Measurements from ENCODE around the gene DCAF5.
"Not testable (repeated sequence)": the region's sequence is repeated elsewhere in the genome, so short reads cannot be mapped to it uniquely, and the experiment has no call there.

DCAF5 gene

DNA sequence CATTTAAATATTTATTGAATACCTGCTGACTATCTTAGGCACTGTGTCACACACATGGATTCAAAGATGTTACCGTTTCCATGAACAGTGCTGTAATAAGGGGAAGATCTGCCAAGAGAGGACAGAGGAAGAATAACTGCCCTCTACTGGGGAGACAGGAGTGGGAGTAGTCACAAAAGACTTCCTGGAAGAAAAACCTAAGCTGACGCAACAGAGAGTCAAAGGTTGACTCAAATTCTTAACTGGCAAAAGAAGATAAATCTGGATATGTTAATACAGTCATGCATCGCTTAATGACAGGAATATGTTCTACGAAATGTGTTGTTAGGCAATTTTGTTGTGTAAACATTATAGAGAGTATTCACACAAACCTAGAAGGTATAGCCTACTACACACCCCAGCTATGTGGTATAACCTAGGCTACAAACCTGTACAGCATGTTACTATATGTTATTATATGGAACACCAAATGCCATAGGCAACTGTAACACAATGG, 51.5 kb downstream of the DCAF5 start:
- no peak for DNase-seq (ENCODE audit: low read depth, low spot score)

DNA sequence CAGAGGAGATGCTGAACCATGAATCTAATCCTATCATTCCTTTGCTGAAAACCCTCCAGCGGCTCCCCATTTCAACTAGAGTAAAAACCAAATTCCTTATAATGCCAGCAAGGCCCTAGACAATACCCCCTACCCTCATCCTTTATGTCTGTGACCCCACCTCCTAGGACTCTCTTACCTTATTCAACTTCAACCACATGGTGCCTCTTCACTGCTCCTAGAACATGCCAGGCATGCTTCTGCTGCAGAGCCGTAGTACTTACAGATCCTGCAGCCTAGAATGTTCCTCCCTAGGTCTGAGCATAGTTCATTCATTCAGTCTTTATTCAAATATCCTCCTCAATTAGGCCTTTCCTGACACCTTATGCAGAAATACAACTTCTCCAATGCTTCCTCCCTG, 54.9 kb downstream of the DCAF5 start:
- no peak for DNase-seq (ENCODE audit: low read depth, low spot score)

DNA sequence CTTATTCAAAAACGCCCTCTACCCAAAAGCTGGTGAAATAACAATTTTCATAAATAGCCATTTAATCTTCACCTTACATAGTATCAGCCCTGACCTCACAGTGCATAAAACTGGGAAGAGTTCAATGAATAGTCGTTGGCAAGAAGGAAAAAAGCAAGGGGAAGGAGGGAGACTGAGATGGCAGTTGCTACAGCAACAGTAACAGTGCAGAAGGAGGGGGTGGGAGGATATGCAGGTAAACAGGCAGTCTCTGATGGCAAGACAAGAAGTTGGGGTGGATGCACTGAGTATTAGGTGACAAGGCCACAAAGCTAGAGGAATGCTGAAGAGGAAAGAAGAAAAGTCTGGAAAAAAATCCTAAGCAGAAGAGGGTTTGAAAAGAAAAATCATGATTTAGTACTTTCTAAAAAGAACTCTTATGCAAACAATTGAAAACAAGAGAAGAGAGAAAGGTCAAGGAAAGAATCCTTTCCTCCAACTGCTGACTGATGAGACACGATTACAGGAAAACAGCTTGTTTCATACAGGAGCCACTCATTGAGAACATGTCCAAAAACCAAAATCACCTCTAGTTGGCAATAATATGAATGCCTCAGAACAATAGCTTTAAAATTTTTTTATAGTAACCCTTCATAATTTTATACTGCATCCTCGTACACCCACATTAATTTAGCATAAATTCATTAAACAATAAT, 56.0 kb downstream of the DCAF5 start:
- no peak for DNase-seq (ENCODE audit: low read depth, low spot score)

DNA sequence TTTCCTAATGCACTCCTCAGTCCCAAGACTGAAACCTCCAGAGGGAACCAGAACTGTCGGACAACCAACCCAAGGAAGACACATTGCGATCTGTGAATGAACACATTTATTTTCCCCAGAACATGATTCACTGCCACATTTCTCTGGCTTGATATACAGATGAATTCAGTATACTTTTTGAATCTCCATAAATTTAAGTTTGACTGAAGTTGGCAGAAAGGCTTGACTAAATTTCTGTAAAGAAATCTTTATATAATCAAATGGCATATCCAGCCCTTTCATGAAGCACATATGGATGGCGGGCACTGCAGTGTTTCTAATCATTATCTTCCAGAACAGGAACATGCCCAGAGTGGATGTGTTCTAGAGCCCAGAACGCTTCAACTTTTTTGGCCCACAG, 56.7 kb downstream of the DCAF5 start:
- DNase-seq (ENCODE audit: low read depth, low spot score), result no peak

DNA sequence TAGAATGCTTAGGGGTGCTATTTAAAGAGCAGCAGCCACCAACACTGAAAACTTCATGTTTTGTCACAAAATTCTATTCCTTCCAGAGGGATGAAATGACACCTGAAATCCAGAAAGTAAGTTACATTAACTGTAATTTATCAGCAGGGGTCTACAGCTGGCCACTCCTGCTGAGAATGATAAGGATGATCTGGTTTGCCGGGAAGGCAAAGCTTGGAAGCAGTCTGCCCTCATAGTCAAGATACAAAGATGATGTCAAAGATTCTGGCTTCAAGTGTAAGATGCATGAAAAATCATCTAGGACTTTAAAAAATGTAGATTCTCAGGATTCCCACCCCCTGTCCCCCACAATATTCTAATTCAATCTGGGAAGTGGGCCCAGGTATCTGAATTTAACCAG, 58.4 kb downstream of the DCAF5 start:
- DNase-seq (ENCODE audit: low read depth, low spot score), result no peak

DNA sequence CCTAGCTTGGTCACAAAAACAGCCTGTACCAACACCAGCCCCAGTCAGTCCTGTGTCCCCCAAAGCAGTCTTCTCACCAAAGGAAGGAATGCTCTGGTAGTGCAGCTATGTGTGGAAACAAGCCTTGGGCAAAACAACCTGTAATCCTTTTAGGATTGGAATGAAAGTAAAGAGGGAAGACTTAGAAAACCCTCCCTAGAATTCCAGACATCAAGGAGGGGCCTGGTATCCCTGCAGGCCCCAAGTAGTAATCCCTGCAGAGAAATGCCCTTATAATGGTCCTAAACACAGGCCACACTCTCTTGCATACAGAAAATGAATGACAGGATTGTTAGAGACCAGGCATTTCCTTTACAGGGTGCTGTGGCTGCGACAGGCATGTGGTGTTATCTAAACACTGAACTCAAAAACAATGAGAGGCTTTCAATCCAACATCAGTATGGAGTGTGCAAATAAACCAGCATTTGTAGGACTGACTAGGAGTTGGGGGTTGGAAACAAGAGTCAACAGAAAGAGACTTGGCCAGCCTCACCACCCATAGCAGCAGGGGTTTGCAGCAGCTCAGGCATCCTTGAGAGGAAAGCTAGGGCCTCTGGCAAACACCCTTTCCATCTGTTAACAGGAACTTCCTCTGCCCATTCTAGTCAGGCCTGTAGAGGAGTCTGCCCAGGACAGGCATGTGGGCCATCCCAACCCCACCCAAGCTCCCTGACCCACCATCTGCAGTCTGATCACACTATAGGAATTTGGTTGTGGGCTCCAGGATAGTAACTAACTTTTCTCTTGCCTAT, 59.1 kb downstream of the DCAF5 start:
- DNase-seq (ENCODE audit: low read depth, low spot score), result peak; percentile 90

DNA sequence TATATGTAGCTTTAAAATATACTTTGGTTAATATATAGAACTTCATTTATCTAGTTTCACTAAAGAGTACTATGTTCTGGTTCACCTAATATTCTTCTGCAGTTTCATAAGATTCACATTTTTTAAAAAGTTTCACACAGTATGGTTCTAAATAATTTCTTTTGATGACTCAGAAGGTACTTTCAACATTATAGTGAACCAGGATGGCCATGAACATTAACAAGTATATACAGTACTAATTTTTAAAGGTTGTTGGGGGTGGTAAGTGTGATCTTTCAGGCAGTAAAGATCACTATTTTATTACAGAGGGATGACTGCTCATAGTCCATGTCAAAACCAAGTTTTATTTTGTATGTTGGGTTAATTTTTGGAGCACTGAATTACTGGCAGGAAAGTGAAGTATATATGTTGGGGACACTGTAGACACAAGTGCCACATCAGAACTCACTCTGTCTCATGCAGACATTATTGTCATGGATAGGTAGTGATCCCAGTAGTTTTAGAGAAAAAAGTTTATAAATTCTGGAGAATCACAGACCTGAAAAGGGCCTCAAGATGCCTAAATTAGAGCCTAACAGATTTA, 60.0 kb downstream of the DCAF5 start:
- no peak for DNase-seq (ENCODE audit: low read depth, low spot score)

DNA sequence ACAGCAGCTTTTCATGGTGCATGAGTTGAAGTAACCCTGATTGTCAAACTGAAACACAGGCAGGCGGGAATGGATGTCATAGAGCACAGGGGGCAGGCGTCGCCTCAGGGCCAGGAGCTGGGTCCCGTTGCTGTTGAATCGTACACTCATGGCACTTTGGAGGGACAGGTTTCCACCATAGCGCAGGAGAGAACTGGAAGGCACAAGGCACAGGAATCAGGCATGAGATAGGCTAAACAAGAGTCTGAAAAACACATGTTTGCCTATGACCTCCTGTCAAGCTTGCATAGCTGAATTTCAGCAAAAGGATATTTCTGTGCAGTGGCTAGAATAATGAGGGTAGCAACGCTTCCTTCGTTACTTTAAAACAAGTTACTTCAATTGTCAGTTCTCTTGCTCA, 61.2 kb downstream of the DCAF5 start:
- peak; percentile 13 for DNase-seq (ENCODE audit: low read depth, low spot score)

DNA sequence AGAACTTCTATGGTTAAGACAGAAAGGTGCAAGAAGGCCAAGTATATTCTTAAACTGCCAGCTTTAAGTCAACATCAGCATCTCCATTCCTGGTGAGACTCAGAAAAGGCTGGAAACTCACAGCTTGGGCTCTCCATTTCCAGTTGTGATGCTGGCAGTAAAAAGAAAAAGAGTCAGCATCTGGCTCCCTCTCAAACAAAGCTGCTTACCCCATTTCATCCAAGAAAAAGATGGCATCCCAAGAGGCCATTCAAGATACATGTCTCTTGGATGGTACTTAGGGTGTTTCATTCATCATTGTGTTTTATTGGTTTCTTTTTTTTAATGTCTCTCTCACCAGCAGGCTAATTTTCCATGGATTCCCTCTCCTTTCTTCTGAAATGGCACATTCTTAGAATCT, 61.9 kb downstream of the DCAF5 start:
- no peak for DNase-seq (ENCODE audit: low read depth, low spot score)

DNA sequence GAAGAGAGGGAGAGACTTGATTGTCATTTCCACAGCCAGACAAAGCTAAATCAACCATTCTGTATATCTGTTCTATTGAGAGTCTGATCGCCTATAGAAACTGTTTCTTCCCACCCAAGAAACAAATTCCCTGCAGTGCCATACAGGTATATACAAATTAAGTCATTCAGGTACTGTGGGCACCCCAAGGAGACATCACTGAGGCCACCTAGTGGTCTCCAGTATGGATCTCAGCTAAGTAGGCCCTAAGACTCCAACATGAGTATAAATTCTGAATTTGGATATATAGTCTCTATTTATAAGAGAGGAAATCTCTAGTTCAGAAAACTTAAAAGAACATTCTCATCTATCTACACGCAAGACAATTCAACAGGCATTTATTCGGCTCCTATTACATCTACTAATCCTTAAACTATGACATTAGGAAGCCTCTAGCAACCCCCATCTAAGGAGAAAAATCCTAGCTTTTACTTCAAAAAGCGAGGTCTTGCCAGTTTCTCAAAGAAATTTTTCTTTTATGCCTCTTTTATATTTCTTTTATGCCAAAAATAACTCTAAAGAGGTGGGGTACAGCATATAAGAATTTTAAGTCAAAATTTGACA, 62.6 kb downstream of the DCAF5 start:
- DNase-seq (ENCODE audit: low read depth, low spot score), result no peak

DNA sequence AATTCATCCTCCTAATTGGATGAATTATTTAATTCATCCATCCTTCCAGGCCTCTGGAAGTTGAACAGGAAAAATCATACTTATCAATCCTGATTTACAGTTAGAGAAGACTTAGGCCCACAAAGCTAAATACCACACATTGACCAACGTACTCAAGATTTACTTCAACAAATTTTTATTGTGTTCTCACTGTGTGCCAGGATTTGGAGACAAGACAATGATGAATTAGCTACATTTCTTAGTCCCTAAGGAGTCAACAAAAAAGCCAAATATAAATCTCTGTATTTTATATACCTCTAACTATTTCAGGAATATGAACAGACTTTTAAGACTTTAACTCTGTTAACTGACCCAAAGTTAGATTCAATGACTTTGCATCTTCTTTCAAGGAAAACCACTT, 63.9 kb downstream of the DCAF5 start:
- DNase-seq (ENCODE audit: low read depth, low spot score), result no peak

DNA sequence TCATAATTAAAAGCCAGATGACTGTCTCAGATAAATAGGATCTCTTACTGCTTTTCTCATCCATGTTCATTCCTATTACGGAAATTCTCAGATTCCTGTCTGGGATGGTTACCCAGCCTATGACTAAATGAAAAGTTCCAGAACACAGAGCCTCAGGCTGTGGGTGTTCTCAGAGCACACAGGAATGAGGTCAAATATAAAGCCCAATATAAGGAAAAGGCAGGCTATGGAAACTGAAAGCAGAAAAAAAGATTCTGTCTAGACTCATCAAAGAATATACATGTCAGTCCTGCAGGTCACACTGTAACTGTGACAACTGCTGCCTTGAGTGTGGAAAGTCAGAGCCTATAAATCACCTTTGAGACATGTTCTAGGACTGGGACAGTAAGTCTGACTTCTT, 64.3 kb downstream of the DCAF5 start:
- no peak for DNase-seq (ENCODE audit: low read depth, low spot score)

DNA sequence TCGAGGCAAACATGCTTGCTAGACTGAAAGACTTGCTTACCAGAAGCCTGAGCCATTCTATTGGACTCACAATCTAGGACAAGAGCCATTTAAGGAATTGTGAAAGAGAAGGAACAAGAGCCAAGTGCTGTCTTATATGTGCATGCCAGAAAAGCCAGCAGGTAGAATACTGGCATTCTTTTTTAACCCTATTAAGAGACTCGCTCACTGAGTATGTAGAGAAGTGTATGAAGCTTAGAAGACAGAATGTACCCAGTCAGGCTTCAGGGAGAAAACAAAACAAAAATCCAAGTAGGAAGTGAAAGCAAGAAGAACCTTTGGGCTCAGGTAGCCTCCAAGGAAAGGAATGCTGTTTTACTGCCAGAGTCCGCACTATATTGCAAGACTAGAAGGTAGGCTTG, 65.9 kb downstream of the DCAF5 start:
- no peak for DNase-seq (ENCODE audit: low read depth, low spot score)

DNA sequence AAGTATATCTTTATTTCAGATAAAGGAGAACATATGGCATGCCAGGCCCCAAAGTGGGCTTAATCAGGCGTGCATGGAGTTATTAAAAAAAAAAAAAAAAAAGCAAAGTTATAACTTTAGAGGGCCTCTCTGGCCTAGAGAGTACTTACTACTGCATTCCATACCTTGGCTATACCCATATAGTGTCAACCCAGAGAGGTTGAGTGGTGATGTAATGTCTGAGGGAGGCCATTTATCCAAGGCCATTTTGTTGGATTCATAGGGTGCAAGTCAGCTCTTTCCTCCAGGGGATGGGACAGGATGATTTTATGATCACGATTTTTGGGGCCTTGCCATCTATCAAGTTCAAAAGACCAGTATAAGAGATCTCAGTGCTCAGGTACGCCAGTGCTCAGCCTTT, 66.4 kb downstream of the DCAF5 start:
- DNase-seq (ENCODE audit: low read depth, low spot score), result no peak

DNA sequence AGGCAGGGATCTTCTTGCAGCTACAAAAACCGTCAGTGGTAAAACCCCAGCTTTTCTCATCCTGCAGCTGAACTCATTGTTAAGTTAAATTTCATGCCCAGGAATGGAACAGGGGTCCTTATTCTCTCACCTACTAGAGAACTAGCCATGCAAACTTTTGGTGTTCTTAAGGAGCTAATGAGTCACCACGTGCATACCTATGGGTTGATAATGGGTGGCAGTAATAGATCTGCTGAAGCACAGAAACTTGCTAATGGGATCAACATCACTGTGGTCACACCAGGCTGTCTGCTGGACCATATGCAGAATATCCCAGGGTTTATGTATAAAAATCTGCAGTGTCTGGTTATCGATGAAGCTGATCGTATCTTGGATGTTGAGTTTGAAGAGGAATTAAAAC, 68.9 kb downstream of the DCAF5 start:
- no peak for DNase-seq (ENCODE audit: low read depth, low spot score)

DNA sequence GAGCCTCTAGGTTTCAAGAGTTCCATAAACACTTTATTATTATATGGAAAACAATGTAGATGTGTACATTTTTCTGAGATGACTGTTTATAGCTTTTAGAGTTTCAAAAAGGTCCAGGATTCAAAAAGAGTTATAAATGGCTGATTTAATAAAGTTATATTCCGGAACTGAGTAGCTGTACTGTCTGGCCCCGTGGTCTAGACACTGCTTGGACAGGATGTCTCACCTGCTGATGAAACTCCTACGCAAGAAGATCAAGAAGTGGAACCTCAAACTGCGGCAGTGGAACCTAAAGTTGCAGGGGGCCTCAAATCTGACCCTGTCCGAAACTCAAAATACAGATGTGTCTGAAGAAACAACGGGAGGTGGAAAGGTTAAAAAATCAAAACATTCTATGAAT, 69.7 kb downstream of the DCAF5 start:
- no peak for DNase-seq (ENCODE audit: low read depth, low spot score)

DNA sequence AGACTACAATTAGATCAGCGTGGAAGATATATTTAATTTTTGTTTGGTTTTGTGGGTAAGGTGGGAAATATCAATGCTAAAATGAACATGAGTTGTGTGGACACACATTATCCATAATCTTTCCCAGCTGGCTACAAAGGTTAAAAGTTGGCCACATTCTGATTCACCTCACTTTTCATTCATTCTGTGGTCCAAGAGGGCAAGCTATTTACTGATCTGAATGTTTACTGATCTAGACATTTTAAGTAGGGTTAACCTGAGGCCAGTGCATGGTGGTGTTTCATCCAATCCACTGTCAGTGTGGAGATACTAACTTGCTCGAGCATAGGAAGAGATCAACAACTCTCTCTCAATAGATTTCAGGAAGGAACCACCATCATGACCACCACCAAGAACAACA, 71.6 kb downstream of the DCAF5 start:
- no peak for DNase-seq (ENCODE audit: low read depth, low spot score)

DNA sequence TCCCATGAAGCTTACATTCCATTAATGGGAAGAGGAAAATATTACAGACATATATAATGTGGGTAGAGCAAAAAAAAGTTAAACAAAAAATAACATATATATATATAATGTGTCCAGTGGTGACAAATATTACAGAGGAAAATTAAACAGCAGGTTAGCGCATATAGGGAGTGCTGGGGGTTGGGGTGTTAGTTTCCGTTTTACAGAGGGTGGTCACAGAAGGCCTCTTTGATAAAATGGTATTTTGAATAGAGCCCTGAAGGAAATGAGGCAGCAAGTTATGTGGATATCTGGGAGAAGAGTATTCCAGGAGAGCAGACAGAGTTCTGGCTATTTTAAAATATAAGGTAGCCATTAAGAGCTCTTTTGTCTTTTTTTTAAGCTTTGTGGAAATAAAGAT, 73.2 kb downstream of the DCAF5 start:
- no peak for DNase-seq (ENCODE audit: low read depth, low spot score)

DNA sequence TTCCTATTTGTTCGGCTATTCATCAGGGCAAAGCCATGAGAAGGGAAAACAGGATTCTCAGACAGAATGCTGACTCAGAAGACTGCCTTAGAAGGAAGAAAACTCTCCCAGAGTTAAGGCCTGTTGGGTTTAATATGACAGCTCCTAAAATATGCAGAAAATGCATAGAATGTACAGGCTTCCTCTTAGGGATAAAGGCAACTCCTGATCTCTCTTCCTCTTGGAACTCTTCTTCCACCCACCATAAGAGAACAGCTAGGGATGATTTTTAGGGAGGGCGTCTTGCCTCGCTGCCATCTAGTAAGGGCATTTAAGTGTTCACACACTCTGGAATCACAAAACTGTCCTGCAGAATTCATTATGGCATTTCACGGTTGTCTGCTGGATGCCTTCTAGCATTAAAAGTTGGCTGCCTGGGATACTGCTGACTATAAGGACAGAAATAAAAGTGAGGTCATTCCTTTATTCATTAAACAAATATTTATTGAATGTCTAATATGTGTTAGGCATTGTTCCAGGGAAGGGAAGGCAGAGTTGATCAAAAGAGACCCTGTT, 73.7 kb downstream of the DCAF5 start:
- DNase-seq (ENCODE audit: low read depth, low spot score), result peak; percentile 43

DNA sequence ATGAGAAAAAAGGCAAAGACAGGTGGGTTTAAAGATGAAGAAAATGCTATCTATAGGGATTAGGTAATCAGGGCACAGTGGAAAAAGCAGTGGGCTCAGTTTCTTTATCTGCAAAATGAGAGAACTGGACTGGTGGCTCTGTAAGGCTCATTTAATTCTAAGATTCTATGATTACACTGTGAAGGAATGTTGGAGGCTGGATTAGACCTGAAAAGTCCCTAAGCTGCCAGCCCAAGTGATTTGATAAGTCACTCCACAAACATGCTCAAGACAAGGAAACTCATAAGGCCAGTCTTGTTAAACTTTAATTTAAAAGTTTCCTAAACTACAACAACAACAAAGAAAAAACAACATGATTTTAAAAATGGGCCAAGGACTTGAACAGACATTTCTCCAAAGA, 75.1 kb downstream of the DCAF5 start:
- peak; percentile 36 for DNase-seq (ENCODE audit: low read depth, low spot score)

DNA sequence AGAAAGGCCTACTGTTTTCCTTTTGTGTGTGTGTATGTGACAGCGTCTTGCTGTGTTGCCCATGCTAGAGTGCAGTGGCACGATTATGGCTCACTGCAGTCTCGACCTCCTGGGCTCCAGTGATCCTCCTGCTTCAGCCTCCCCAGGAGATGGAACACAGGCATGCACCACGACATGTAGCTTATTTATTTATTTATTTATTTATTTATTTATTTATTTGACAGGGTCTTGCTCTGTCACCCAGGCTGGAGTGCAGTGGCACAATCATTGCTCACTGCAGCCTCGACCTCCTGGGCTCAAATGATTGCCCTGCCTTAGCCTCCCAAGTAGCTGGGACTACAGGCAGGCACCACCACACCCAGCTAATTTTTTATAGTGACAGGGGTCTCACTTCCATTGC, 75.7 kb downstream of the DCAF5 start:
- not testable (repeated sequence) for DNase-seq (ENCODE audit: low read depth, low spot score)

DNA sequence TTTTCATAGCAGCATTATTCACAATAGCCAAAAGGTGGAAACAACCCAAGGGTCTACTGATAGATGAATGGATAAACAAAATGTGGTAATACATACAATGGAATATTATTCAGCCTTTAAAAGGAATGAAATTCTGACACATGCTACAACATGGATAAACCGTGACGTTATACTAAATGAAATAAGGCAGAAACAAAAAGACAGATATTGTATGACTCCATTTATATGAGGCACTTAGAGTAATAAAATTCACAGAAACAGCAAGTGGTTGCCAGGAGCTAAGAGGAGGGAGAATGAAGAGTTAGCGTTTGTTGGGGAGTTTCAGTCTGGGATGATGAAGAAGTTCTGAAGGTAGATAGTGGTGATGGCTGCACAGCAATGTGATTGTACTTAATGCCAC, 76.6 kb downstream of the DCAF5 start:
- no peak for DNase-seq (ENCODE audit: low read depth, low spot score)
